K562 (cell line): ENCODE measurements around the gene AAMP. TPM values are rescaled to one million over a fixed set of nuclear protein-coding genes. Genes with fewer than 3 reads are reported as not detected.

ENCODE experiments used
- ATAC-seq: fragments of 200-7000 bp; cut with Tn5 transposase; 3 replicates; pipeline ENCODE4 v1.9.1; 2020; ENCODE audit warnings: moderate library complexity
- BruUV-seq: library from RNA; stranded (reverse); fragments of 400-500 nt; replicated peaks from 2 replicates; lab custom pipeline; 2021; lab: Mats Ljungman, UMichigan
- CTCF ChIA-PET: fragments of 300-600 bp; formaldehyde crosslinking; extraction: SDS; loops from one replicate; lab custom pipeline; 2021; ENCODE audit warnings: low intra/inter-chr PET ratio; lab: Yijun Ruan, JAX
- POLR2A ChIA-PET: fragments of 300-600, 350-650 bp; sonication (Branson Sonifier 250); formaldehyde crosslinking; extraction: SDS; loops from one replicate; lab custom pipeline; 2021; ENCODE audit warnings: antibody characterized with exemption, inconsistent platforms; lab: Yijun Ruan, JAX
- DNase-seq, 4 experiments: peaks; one replicate each; pipeline versions ENCODE4 v3.0.0 to v3.0.0-alpha.2; 2011 to 2018; ENCODE audit warnings: low spot score in 3 of 4, mixed read lengths in 3 of 4; ENCODE audit errors: extremely low read depth in 1 of 4
- FAIRE-seq: peaks from 2 replicates; lab custom pipeline; 2011; peaks lifted over from hg19 to GRCh38; lab: Jason Lieb, UNC
- H2AFZ ChIP-seq: 2 replicates; pipeline ENCODE4 v1.6.0; 2011; ENCODE audit warnings: low read depth, low read length, control low read depth, inconsistent platforms
- H3K27ac ChIP-seq: fragments of 200-600 bp; 3 replicates; pipeline ENCODE4 v1.8.0; 2011; ENCODE audit warnings: low read depth, mild to moderate bottlenecking, control low read depth, inconsistent platforms, low read length, moderate library complexity, mixed read lengths; ENCODE audit errors: extremely low read depth
- H3K27me3 ChIP-seq, 2 experiments: fragments of 300-600 bp in 1 of 2; 2 replicates in 1 of 2; 3 replicates in 1 of 2; pipeline versions ENCODE4 v1.6.0 to v1.8.0; 2011; ENCODE audit warnings: inconsistent platforms in 2 of 2, low read length in 2 of 2, mild to moderate bottlenecking in 1 of 2, mixed read lengths in 1 of 2, moderate library complexity in 1 of 2; ENCODE audit not compliant: control insufficient read depth in 2 of 2, insufficient read depth in 2 of 2
- H3K36me3 ChIP-seq: fragments of 300-600 bp; 3 replicates; pipeline ENCODE4 v1.8.0; 2011; ENCODE audit warnings: mild to moderate bottlenecking, low read length, inconsistent platforms; ENCODE audit not compliant: control insufficient read depth, insufficient read depth
- H3K4me1 ChIP-seq, 2 experiments: fragments of 200-600 bp in 1 of 2; replicated peaks in 1 of 2; 2 replicates in 1 of 2; 3 replicates in 1 of 2; pipeline versions ENCODE4 v1.5.1 to v1.8.0; 2011; ENCODE audit warnings: inconsistent platforms in 2 of 2, low read length in 2 of 2, mild to moderate bottlenecking in 1 of 2, mixed read lengths in 1 of 2, moderate library complexity in 1 of 2; ENCODE audit not compliant: control insufficient read depth in 2 of 2, insufficient read depth in 2 of 2
- H3K4me2 ChIP-seq: 2 replicates; pipeline ENCODE4 v1.6.1; 2011; ENCODE audit warnings: low read length, control low read depth, inconsistent platforms, mixed read lengths; ENCODE audit not compliant: insufficient read depth
- H3K4me3 ChIP-seq: fragments of 200-600 bp; sonication (generic), shearing (Covaris generic); 2 replicates; pipeline ENCODE4 v1.5.1; 2016; ENCODE audit warnings: control low read depth, inconsistent platforms
- H3K79me2 ChIP-seq: fragments of 200-600 bp; 3 replicates; pipeline ENCODE4 v1.8.0; 2011; ENCODE audit warnings: low read length, inconsistent platforms; ENCODE audit not compliant: control insufficient read depth, insufficient read depth
- H3K9ac ChIP-seq, 2 experiments: 2 replicates each; pipeline versions ENCODE4 v1.6.0 to v1.6.1; 2011; ENCODE audit warnings: low read depth in 2 of 2, low read length in 2 of 2, control low read depth in 1 of 2, inconsistent platforms in 1 of 2, mild to moderate bottlenecking in 1 of 2, mixed read lengths in 1 of 2; ENCODE audit not compliant: insufficient read depth in 1 of 2
- H3K9me1 ChIP-seq: one replicate; pipeline ENCODE4 v1.6.0; 2011; ENCODE audit warnings: inconsistent platforms, mild to moderate bottlenecking, low read length, moderate library complexity; ENCODE audit not compliant: control insufficient read depth, insufficient read depth
- H3K9me3 ChIP-seq: replicated peaks from 2 replicates; pipeline ENCODE4 v1.5.1; 2011; ENCODE audit warnings: low read depth, low read length, inconsistent platforms; ENCODE audit not compliant: control insufficient read depth, insufficient read depth
- H4K20me1 ChIP-seq: replicated peaks from 2 replicates; pipeline ENCODE4 v1.6.1; 2011; ENCODE audit warnings: low read length, inconsistent platforms, mixed read lengths; ENCODE audit not compliant: control insufficient read depth, insufficient read depth
- CREM ChIP-seq: IDR thresholded peaks from 2 replicates; pipeline ENCODE4 v1.6.1; 2014; ENCODE audit warnings: antibody characterized with exemption, low read depth
- FOXM1 ChIP-seq, 2 experiments: fragments of 450-650 bp in 1 of 2; sonication (generic) in 1 of 2; formaldehyde crosslinking in 1 of 2; IDR thresholded peaks; 2 replicates each; pipeline versions ENCODE4 v1.6.1 to v1.9.0; 2017 to 2022; ENCODE audit warnings: low read depth in 2 of 2, mild to moderate bottlenecking in 2 of 2, missing genetic modification reagents in 1 of 2, moderate library complexity in 1 of 2
- SIN3A ChIP-seq, 2 experiments: fragments of 150-350 bp in 1 of 2; IDR thresholded peaks; 2 replicates each; pipeline ENCODE4 v1.6.1; 2011 to 2016; ENCODE audit warnings: borderline replicate concordance in 2 of 2, low read depth in 2 of 2, low read length in 2 of 2, mild to moderate bottlenecking in 2 of 2, moderate library complexity in 2 of 2; ENCODE audit not compliant: control insufficient read depth in 1 of 2
- TAF1 ChIP-seq: IDR thresholded peaks from 2 replicates; pipeline ENCODE4 v1.6.1; 2011; ENCODE audit warnings: mild to moderate bottlenecking, low read length, moderate library complexity; ENCODE audit not compliant: insufficient read depth, control insufficient read depth, severe bottlenecking; ENCODE audit errors: extremely low read depth
- YBX1 ChIP-seq: fragments of 450-650 bp; IDR thresholded peaks from 2 replicates; pipeline ENCODE4 v1.7.1; 2016; ENCODE audit warnings: mild to moderate bottlenecking
- WGBS: fragments of 100-300 bp; shearing (Covaris generic); methylation state at CpG from one replicate; pipeline ENCODE4 v1.1.6; 2016; ENCODE audit warnings: low coverage, mixed read lengths; ENCODE audit not compliant: insufficient coverage; ENCODE audit errors: missing lambda C conversion rate; 5-methylcytosine and 5-hydroxymethylcytosine counted together
- in situ Hi-C: fragments of 300-500 bp; cut with MboI; formaldehyde crosslinking; loops from 4 replicates; pipeline ENCODE4 v1.15.0; 2018; ENCODE audit warnings: inconsistent platforms, mixed read lengths
- intact Hi-C: fragments of 100-400 bp; cut with micrococcal nuclease; formaldehyde crosslinking; loops from 2 replicates; pipeline ENCODE4 v1.14.2; 2022
- polyA plus RNA-seq, 8 experiments: library from polyadenylated mRNA; depleted of rRNA in 4 of 8; stranded (reverse) in 5 of 8; unstranded in 3 of 8; fragments of >200 nt; fragmentation: Nextera tagmentation in 2 of 8; fragmentation: Illumina TruSeq in 1 of 8; extraction: Ambion mirVana in 2 of 8; extraction: Trizol in 1 of 8; gene quantifications; 2 replicates each; pipeline versions ENCODE4 v1.2.1 to v1.2.3, GENCODE V29; 2011 to 2014; ENCODE audit warnings: inconsistent platforms in 1 of 8, missing spikeins in 1 of 8
- total RNA-seq, 7 experiments: library from RNA; depleted of rRNA in 6 of 7; stranded (reverse); fragments of >200 nt in 6 of 7; fragmentation: Illumina TruSeq in 2 of 7; extraction: Trizol in 2 of 7; gene quantifications; 2 replicates each; pipeline versions ENCODE4 v1.2.1 to v1.2.3, GENCODE V29; 2011 to 2021; ENCODE audit warnings: low replicate concordance in 1 of 7

Gene AAMP
- total and polyA plus RNA-seq, 9 of the 15 experiments (the other 6 are each of a cell fraction or from before 2014, with no cell fraction given): 5.7 to 197 (median 94.1) TPM

DNA sequence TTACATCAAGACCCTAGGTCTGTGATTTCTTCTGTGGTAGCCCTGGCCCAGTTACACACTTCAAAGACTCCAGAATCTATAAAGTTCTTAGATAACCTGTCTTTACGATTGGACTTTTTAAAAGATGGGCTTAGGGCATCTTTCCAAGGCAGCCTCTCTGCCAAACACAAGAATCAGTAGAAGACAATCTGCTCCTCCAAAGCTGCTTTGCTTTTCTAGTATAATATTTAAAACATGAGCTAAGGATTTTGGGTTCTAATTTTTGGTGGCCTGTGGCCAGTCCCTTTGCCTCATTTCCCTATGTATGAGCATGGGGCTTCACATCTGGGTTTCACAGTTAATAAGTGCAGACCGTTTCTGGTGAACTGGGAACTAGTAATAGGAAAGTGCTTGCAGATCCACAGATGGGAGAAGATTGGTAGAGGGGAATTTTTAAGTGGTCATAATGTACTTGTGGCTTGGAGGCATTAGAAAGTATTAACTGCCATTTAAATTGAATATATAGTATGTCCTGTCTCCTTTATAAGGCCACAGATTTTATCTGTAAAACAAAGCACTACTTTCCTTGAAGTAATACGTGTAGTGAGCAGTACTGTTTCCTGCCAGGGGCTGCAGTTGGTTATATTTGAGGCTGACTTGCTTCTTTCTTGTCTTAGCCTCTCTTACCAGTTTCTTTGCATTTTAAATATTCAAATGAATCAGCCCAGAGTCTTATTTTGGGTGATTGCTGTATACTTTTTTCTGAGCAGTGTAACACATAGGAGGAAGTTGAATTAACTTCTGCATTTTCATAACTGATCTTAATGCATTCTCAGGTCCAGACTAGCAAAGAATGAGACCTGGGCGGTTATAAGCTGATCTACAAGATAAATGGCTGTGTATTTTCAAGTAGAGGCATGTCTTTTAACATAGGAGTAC, 51.4 kb downstream of the AAMP start:
- DNase-seq: no peak
- H3K9me1 ChIP-seq: no peaks in the 10 kb centered on the region
- H3K9ac ChIP-seq: peak overlapping the region in 1 of 2 experiments; percentile 79; a peak in 2 of 4 replicates
- peaks cover 13% of the 10 kb centered on the region; the same call in 1 of the 2 replicates for H4K20me1 ChIP-seq
- H2AFZ ChIP-seq: no peak overlapping the region
- ChIA-PET POLR2A (interaction anchor here (0.6 to 0.8 kb wide), 4 partner anchors 16 to 494 kb away, joined by 3 read pairs; no protein-coding TSS in a partner anchor), CTCF (no interaction called here)
- FAIRE-seq: peak; percentile 26
- in situ Hi-C loops: no loop called here
- peak overlapping the region; percentile 87 for H3K4me2 ChIP-seq
- no peak for TF ChIP-seq TAF1
- no peak for TF ChIP-seq YBX1
- TF ChIP-seq FOXM1 (IDR thresholded peaks at IDR 0.05; ENCODE audit: low read depth): peak; percentile 44; the same call in 1 of the 2 replicates
- TF ChIP-seq FOXM1 (CRISPR knock-in tag; IDR thresholded peaks at IDR 0.05; ENCODE audit: low read depth): no peak
- no peak for TF ChIP-seq SIN3A (IDR thresholded peaks at IDR 0.05; ENCODE audit: borderline replicate concordance in 2 of 2, control insufficient read depth in 1 of 2, low read depth in 2 of 2, low read length in 2 of 2)
- no peak for TF ChIP-seq CREM
- H3K4me1 ChIP-seq: peaks cover 15 to 18% of the 10 kb centered on the region in 2 experiments
- peaks cover 57% of the 10 kb centered on the region for H3K79me2 ChIP-seq
- BruUV-seq: no TSS peak
- peaks cover 22% of the 10 kb centered on the region; the same call in 2 of the 3 replicates for H3K36me3 ChIP-seq
- intact Hi-C loops: no loop called here
- no peaks in the 10 kb centered on the region for H3K27me3 ChIP-seq
- 6% methylated on average over 4 of the region's 4 CpGs for WGBS
- H3K9me3 ChIP-seq: no peaks in the 10 kb centered on the region
- H3K4me3 ChIP-seq: peak overlapping the region; percentile 98
- no peak overlapping the region; the same call in 2 of the 3 replicates for H3K27ac ChIP-seq
- ATAC-seq: no peak
